ENCODE data around the gene PCSK5. TPM values are rescaled to one million over a fixed set of nuclear protein-coding genes. Genes with fewer than 3 reads are reported as not detected.

PCSK5 gene
- total and polyA plus RNA-seq, 8 donors = 0.99 to 10.3 (median 4.4) TPM

GRCh38 chr9:75918909-75919308 is 28.4 kb downstream of the PCSK5 start:
- H3K27me3 ChIP-seq = no peaks in the 10 kb centered on the region
- TF ChIP-seq, protein P1, sequence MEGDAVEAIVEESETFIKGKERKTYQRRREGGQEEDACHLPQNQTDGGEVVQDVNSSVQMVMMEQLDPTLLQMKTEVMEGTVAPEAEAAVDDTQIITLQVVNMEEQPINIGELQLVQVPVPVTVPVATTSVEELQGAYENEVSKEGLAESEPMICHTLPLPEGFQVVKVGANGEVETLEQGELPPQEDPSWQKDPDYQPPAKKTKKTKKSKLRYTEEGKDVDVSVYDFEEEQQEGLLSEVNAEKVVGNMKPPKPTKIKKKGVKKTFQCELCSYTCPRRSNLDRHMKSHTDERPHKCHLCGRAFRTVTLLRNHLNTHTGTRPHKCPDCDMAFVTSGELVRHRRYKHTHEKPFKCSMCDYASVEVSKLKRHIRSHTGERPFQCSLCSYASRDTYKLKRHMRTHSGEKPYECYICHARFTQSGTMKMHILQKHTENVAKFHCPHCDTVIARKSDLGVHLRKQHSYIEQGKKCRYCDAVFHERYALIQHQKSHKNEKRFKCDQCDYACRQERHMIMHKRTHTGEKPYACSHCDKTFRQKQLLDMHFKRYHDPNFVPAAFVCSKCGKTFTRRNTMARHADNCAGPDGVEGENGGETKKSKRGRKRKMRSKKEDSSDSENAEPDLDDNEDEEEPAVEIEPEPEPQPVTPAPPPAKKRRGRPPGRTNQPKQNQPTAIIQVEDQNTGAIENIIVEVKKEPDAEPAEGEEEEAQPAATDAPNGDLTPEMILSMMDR (IDR thresholded peaks at IDR 0.05) = no peak
- no peak for DNase-seq
- FAIRE-seq = no peak
- no peak for ATAC-seq
- peaks cover 8 to 24% (median 15%) of the 10 kb centered on the region in 3 donors for H3K4me1 ChIP-seq
- no peak overlapping the region for H3K4me3 ChIP-seq
- no peaks in the 10 kb centered on the region for H3K36me3 ChIP-seq
- no peaks in the 10 kb centered on the region for H3K9me3 ChIP-seq
- intact Hi-C loops (cut with DNase I) = no loop called here
- 83% methylated on average over 3 of the region's 3 CpGs for WGBS, 2 donors
- H3K27ac ChIP-seq = no peak overlapping the region

DNA sequence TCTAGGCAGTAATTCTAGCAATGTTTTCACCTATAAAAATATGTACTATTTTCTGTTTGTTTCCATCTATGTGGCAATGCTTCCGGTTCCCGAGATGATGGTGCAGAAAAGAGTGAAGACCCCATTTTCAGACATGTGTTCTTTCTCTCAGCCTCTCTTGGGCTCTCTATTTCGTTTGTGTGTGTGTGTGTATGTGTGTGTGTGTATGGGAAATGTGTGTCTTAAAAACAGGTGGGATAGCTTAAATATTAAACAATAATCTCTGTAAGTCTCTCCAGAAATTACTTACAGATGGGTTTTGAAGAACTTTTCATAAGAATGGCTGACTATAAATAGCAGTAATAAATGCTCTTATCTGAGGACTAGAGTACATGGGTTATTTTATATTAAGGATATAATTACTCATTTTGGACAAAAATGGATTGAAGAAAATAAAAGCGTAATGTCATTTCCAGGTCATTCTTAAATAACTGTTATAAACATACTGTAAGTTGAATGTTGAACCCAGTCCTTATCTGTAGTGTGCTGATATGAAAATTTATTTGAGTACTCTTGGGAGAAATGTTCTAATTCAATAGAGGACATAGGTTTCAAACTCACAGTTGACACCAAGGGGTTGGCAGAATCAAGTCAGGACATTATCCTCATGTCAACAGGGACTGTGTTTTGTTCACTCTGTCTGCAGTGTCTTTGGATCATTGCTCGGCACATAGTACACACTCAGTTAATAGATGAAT is 31.1 kb downstream of the PCSK5 start:
- Histone ChIP-seq H3K4me3 (no peak overlapping the region), H3K36me3 (no peaks in the 10 kb centered on the region), H3K4me1 (peaks cover under 1 to 7% (median 6%) of the 10 kb centered on the region in 3 donors), H3K27ac (no peak overlapping the region), H3K9me3 (no peaks in the 10 kb centered on the region), H3K27me3 (no peaks in the 10 kb centered on the region)
- WGBS, 2 donors = 37 to 40% methylated on average over 5 of the region's 5 CpGs
- FAIRE-seq (no peak), ATAC-seq (peak; percentile 43 to 87 (median 62)), DNase-seq (no peak)
- TF ChIP-seq, protein P1 (IDR thresholded peaks at IDR 0.05) = no peak
- intact Hi-C loops (cut with DNase I) = no loop called here

DNA sequence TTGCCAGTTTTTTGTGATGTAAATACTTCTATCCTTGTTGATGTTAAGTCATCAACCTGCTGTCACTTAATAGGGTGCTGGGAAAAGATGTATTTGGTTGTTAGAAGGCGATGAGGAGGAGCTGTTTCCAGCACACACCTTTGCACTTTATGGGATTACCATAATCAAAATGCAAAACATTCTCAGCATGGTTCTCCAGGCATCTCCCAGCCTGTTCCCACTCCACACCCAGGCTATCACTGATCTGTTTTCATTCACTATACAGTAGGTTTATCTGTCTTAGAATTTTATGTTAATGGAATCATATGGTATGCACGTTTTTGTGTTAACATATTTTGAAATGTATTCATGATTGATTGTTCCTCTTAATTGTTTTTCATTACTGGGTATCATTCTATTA is 35.9 kb downstream of the PCSK5 start:
- ATAC-seq (no peak), FAIRE-seq (no peak), DNase-seq (no peak)
- H3K4me1 ChIP-seq = peaks cover 0 to 7% (median 6%) of the 10 kb centered on the region in 3 donors
- H3K27me3 ChIP-seq = no peaks in the 10 kb centered on the region
- H3K27ac ChIP-seq = no peak overlapping the region
- H3K4me3 ChIP-seq = no peak overlapping the region
- TF ChIP-seq, protein P1 (IDR thresholded peaks at IDR 0.05) = no peak
- WGBS, 2 donors = 61 to 76% methylated on average over 2 of the region's 2 CpGs
- no peaks in the 10 kb centered on the region for H3K9me3 ChIP-seq
- intact Hi-C loops (cut with DNase I) = no loop called here
- no peaks in the 10 kb centered on the region for H3K36me3 ChIP-seq

GRCh38 chr9:75927356-75927755 is 36.9 kb downstream of the PCSK5 start:
- H3K4me1 ChIP-seq = no peaks in the 10 kb centered on the region
- no peaks in the 10 kb centered on the region for H3K36me3 ChIP-seq
- intact Hi-C loops (cut with DNase I) = no loop called here
- TF ChIP-seq, protein P1 (IDR thresholded peaks at IDR 0.05) = no peak
- FAIRE-seq = no peak
- no peak overlapping the region for H3K27ac ChIP-seq
- no peaks in the 10 kb centered on the region for H3K27me3 ChIP-seq
- ATAC-seq = no peak
- DNase-seq = no peak
- no peak overlapping the region for H3K4me3 ChIP-seq
- 72 to 75% methylated on average over 2 of the region's 2 CpGs for WGBS, 2 donors
- H3K9me3 ChIP-seq = no peaks in the 10 kb centered on the region

DNA sequence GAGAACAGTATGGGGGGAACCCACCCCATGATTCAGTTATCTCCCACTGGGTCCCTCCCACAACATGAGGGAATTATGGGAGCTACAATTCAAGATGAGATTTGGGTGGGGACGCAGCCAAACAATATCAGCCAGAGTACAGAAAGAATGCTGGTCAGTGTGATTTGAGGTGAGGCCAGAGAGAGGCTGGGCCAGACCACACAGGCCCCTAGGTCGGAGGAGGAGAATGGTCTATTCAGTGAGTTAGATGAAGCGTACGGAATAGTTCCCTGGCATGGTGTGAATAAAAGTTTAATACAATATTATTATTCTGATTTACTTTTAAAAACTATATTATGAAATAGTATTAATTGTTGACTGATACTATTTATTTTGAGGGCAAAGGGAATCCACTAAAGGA is 39.7 kb downstream of the PCSK5 start:
- intact Hi-C loops (cut with DNase I) = no loop called here
- Histone ChIP-seq H3K9me3 (no peaks in the 10 kb centered on the region), H3K27ac (no peak overlapping the region), H3K4me3 (no peak overlapping the region), H3K4me1 (no peaks in the 10 kb centered on the region), H3K27me3 (no peaks in the 10 kb centered on the region), H3K36me3 (no peaks in the 10 kb centered on the region)
- TF ChIP-seq, protein P1 (IDR thresholded peaks at IDR 0.05) = no peak
- no peak for ATAC-seq
- FAIRE-seq = no peak
- no peak for DNase-seq
- 95 to 96% methylated on average over 4 of the region's 4 CpGs for WGBS, 2 donors

Data from pancreas (tissue), 10 donors.